GM19099 (cell line): Measurements from ENCODE around the gene ADCYAP1R1.

Source experiments
- POLR2A ChIP-seq: IDR thresholded peaks from 3 replicates; pipeline ENCODE4 v1.6.1; 2011; ENCODE audit warnings: low read depth; ENCODE audit not compliant: insufficient read length; ENCODE audit errors: extremely low read depth

Gene ADCYAP1R1

DNA sequence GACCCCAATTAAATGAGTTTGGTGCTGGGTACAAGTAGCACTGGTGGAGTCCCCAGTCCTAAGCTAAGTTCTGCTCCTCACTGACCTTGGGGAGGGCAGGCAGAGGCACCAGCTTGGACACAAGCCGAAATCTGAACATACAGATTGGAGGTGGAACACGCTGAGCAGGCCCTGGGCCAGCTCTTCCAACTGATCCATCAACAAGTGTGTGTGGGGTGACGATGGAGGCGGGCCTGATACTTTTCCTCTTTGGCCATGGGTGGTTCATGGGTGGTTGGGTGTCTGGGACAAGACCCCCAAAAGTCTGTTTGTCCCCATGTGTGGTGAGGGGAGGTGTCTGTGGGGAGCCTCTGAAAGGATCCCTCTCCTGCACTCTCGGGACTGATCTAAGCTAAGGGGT is 1.9 kb downstream of the ADCYAP1R1 start:
- TF ChIP-seq POLR2A = no peak

GRCh38 chr7:31054608-31055278 is 2.6 kb downstream of the ADCYAP1R1 start:
- TF ChIP-seq POLR2A = no peak

DNA sequence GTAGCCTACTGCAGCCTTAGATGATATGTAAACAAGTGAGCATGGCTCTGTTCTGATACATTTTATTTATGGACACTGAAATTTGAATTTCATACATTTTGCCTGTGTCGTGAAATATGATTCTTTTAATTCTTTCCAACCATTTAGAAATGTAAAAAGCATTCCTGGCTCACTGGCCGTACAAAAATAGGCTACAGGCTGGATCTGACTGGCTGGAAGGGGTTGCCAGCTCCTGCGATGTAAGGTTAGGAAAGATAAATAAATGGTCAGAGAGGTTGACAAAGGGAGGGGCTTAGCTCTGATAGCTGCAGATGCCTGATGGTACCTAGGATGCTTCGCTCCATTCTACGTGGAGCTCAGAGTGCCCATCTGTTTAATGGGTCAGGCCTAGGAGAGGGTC is 3.4 kb downstream of the ADCYAP1R1 start:
- no peak for TF ChIP-seq POLR2A

DNA sequence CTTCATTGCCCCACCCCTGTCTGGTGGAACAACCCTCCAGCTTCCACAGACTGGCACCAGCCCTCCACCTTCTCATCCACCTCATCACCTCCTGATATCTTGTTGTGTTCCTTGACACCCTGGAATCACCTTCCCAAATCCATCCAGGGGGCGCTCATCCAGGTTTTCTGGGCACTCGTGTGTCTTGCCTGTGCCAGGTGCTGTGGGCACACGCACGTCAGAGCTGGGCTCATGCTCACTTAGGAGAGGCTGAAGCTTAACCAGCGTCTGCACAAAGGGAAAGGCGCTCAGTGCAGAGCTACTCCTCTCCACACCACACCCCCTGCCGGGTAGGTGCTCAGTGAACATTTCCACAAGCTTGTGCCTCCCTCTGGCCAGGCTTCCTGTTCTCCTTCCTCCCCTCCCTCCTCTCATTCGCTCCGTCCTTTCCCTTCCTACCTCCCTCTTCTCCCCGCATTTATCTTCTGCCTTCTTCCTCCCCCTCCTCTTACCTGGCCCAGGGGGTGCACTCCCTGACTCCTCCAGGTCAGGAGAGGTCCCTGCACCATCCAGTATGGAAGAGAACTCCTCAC is 4.8 kb downstream of the ADCYAP1R1 start:
- no peak for TF ChIP-seq POLR2A

GRCh38 chr7:31058122-31058521 is 6.0 kb downstream of the ADCYAP1R1 start:
- no peak for TF ChIP-seq POLR2A

GRCh38 chr7:31058688-31059087 is 6.6 kb downstream of the ADCYAP1R1 start:
- no peak for TF ChIP-seq POLR2A

- TF ChIP-seq POLR2A = no peak
Observed at GRCh38 chr7:31059551-31059950, 7.4 kb downstream of the ADCYAP1R1 start.

DNA sequence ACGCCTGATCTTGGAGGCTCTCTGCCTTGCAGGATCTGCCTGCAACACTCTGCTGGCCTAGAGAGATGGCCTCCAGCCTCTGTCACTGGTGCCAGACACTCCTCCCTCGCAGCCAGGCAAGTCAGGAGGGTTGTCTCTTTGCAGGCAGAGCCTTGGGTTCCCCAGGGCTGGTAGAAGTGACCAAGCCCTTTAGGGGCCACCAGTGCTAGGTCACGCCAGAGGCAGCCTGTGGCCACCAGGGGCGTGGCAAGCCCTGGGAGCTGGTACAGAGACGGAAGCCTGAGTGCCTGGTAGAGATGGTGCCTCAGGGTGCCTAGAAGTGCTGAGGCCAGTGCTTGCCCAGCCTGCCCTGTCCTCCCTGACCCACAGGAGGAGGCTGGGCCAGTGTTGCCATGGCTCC is 9.1 kb downstream of the ADCYAP1R1 start:
- no peak for TF ChIP-seq POLR2A

DNA sequence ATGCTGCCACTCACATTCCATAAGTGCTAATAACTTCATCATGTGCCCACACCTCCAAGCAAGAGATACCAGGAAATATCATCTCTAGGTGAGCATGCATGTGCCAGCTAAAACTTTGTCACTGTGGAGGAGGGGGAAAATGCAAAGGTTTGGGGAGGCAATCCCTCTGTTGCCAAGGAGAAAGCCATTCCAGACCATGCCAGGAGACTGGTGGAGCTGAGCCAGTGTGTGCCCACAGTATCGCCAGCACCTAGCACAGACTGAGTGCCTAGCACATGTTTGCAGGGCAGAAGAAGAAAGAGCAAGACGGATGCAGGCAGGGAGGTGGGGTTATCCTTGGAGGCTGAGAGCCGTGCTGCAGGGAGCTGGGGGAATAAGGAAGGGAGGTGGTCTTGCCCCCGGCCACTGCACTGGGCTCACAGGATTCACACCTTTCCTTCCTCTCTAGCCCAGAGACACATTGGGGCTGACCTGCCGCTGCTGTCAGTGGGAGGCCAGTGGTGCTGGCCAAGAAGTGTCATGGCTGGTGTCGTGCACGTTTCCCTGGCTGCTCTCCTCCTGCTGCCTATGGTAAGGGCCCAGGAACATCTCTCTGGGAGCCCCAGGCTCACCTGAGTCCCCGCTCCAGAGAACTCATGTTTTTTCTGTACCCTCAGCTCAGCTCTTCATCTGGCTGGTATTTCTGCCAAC is 10.8 kb downstream of the ADCYAP1R1 start:
- no peak for TF ChIP-seq POLR2A

DNA sequence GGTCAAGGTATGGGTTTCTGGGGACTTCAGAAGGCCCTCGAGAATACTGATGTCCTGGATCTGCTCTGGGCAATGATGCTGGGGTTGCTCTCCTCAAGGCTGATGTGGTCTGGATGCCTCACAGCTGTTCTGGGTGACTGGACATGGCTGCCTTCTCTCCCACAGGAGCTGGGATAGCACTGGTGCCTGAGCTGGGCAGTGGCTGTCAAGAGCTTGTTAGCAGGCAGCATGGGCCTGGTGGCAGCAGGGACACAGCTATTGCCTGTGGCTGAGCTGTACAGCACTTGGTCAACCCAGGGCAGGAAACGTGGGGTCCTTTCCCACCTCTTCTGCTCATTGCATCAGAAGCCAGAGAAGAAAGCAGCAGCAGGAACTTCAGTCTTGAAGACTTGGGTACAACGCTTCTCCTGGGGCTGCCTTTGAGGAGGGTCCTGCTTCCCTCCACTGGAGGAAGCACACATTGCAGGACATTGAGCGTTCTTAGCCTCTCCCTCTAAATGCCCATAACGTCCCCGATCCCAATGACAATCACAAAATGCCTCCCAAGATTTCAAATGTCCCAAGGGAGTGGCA is 13.0 kb downstream of the ADCYAP1R1 start:
- TF ChIP-seq POLR2A = no peak

DNA sequence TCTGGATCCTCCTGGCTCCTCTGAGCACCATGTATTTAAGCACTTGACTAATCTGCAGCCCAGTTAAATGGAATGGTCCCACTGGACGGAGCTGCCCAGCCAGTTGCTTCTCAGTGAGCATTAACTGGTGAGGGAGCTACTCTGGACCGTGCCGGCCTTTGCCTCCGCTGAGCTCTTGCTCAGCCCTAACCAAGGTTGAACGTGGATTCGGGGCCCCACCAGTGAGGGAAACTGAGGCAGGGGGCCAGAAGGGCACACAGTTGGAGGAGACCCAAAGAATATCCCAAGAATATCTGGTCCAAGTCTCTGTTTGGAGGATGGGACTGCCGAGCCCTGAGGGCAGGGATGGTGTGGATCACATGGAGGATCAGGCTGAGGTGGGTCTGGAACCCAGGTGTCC is 13.7 kb downstream of the ADCYAP1R1 start:
- TF ChIP-seq POLR2A = no peak

- TF ChIP-seq POLR2A = no peak
Observed at GRCh38 chr7:31066516-31067130, 14.5 kb downstream of the ADCYAP1R1 start.

- TF ChIP-seq POLR2A = no peak
Observed at GRCh38 chr7:31067491-31067890, 15.4 kb downstream of the ADCYAP1R1 start.

- TF ChIP-seq POLR2A = no peak
Observed at GRCh38 chr7:31068006-31068675, 16.0 kb downstream of the ADCYAP1R1 start.
